Astrocyte of the spinal cord (primary cell): Measurements from ENCODE around the gene SRXN1.

Experiments used
- DNase-seq: peaks from one replicate; pipeline ENCODE4 v3.0.0; 2011; ENCODE audit warnings: low read depth, low spot score
- H3K4me3 ChIP-seq: 2 replicates; pipeline ENCODE4 v1.5.1; 2011; ENCODE audit warnings: low read depth, mild to moderate bottlenecking, low read length, moderate library complexity
- CTCF ChIP-seq: IDR thresholded peaks from 2 replicates; pipeline ENCODE4 v1.5.1; 2012; ENCODE audit warnings: low read depth, mild to moderate bottlenecking, low read length, inconsistent platforms
- in situ Hi-C: cut with HindIII; loops from 2 replicates; pipeline ENCODE4 v1.10.0; 2017; ENCODE audit warnings: low sequenced_read_pairs

Gene SRXN1

GRCh38 chr20:650954-651353 is 2.0 kb downstream of the SRXN1 start:
- DNase-seq: no peak
- peak; percentile 20 for TF ChIP-seq CTCF
- no peak overlapping the region for H3K4me3 ChIP-seq
- in situ Hi-C loops: no loop called here

- in situ Hi-C loops: no loop called here
Measured at GRCh38 chr20:650281-650680, 2.7 kb downstream of the SRXN1 start.

GRCh38 chr20:647479-648019 is 5.5 kb downstream of the SRXN1 start:
- TF ChIP-seq CTCF: no peak
- DNase-seq: no peak
- no peak overlapping the region for H3K4me3 ChIP-seq
- in situ Hi-C loops: no loop called here

More at GRCh38 chr20:650281-650680, 2.7 kb downstream of the SRXN1 start:
- no peak for TF ChIP-seq CTCF
- no peak overlapping the region for H3K4me3 ChIP-seq
- no peak for DNase-seq

GRCh38 chr20:646868-647233 is 6.1 kb downstream of the SRXN1 start:
- DNase-seq: no peak
- in situ Hi-C loops: no loop called here
- H3K4me3 ChIP-seq: no peak overlapping the region
- TF ChIP-seq CTCF: no peak

- in situ Hi-C loops: no loop called here
- no peak for DNase-seq
- H3K4me3 ChIP-seq: no peak overlapping the region
- no peak for TF ChIP-seq CTCF
Measured at GRCh38 chr20:646107-646867, 6.7 kb downstream of the SRXN1 start.

GRCh38 chr20:645318-646106 is 7.5 kb downstream of the SRXN1 start:
- H3K4me3 ChIP-seq: no peak overlapping the region
- in situ Hi-C loops: no loop called here
- peak; percentile 98 for TF ChIP-seq CTCF
- peak; percentile 70 for DNase-seq
